GM12873 (cell line): ENCODE data around the gene NDUFA9.

Experiments used
- CTCF ChIP-seq: IDR thresholded peaks from 2 replicates; pipeline ENCODE4 v1.5.1; 2012; ENCODE audit warnings: low read depth, mild to moderate bottlenecking, moderate library complexity, low read length, control low read depth; ENCODE audit not compliant: insufficient read depth; ENCODE audit errors: missing control alignments

The NDUFA9 gene

GRCh38 chr12:4681732-4682131 is 32.8 kb downstream of the NDUFA9 start:
- TF ChIP-seq CTCF, result no peak

GRCh38 chr12:4685317-4685716 is 36.4 kb downstream of the NDUFA9 start:
- no peak for TF ChIP-seq CTCF

- no peak for TF ChIP-seq CTCF
These were observed 41.8 kb downstream of the NDUFA9 start for GRCh38 chr12:4690760-4691159.
